ENCODE results near the gene ODC1.

DNA sequence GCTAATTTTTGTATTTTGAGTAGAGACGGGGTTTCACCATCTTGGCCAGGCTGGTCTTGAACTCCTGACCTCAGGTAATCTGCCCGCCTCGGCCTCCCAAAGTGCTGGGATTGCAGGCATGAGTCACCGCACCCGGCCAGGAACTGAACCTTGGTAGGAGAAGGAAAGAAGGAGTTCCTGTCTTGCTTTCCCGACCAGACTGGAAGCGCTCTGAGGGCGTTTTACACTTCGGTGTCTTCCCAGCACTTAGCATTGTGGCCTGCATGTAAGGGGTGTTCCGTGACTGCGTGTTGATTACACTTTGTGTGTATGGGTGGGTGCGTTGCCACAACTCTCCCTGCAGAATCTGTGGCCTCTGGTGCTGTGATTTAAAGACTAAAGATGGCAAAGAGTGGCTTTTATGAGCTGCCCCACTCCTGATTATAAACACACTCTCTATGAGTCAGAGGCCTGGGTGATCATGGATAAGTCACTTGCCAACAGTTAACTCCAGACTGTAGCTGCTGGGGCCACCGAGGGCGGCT, 46.0 kb downstream of the ODC1 start:
- TF ChIP-seq, protein P1, sequence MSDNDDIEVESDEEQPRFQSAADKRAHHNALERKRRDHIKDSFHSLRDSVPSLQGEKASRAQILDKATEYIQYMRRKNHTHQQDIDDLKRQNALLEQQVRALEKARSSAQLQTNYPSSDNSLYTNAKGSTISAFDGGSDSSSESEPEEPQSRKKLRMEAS (CRISPR knock-in tag; IDR thresholded peaks at IDR 0.05) = no peak
- TF ChIP-seq, protein P2, sequence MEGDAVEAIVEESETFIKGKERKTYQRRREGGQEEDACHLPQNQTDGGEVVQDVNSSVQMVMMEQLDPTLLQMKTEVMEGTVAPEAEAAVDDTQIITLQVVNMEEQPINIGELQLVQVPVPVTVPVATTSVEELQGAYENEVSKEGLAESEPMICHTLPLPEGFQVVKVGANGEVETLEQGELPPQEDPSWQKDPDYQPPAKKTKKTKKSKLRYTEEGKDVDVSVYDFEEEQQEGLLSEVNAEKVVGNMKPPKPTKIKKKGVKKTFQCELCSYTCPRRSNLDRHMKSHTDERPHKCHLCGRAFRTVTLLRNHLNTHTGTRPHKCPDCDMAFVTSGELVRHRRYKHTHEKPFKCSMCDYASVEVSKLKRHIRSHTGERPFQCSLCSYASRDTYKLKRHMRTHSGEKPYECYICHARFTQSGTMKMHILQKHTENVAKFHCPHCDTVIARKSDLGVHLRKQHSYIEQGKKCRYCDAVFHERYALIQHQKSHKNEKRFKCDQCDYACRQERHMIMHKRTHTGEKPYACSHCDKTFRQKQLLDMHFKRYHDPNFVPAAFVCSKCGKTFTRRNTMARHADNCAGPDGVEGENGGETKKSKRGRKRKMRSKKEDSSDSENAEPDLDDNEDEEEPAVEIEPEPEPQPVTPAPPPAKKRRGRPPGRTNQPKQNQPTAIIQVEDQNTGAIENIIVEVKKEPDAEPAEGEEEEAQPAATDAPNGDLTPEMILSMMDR (IDR thresholded peaks at IDR 0.05) = no peak
- no peak for TF ChIP-seq KAT7 (CRISPR knock-in tag; IDR thresholded peaks at IDR 0.05; ENCODE audit: borderline replicate concordance)
- TF ChIP-seq, protein P3, sequence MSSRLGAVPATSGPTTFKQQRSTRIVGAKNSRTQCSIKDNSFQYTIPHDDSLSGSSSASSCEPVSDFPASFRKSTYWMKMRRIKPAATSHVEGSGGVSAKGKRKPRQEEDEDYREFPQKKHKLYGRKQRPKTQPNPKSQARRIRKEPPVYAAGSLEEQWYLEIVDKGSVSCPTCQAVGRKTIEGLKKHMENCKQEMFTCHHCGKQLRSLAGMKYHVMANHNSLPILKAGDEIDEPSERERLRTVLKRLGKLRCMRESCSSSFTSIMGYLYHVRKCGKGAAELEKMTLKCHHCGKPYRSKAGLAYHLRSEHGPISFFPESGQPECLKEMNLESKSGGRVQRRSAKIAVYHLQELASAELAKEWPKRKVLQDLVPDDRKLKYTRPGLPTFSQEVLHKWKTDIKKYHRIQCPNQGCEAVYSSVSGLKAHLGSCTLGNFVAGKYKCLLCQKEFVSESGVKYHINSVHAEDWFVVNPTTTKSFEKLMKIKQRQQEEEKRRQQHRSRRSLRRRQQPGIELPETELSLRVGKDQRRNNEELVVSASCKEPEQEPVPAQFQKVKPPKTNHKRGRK (CRISPR knock-in tag; IDR thresholded peaks at IDR 0.05; ENCODE audit: borderline replicate concordance) = no peak
- TF ChIP-seq, protein P4, sequence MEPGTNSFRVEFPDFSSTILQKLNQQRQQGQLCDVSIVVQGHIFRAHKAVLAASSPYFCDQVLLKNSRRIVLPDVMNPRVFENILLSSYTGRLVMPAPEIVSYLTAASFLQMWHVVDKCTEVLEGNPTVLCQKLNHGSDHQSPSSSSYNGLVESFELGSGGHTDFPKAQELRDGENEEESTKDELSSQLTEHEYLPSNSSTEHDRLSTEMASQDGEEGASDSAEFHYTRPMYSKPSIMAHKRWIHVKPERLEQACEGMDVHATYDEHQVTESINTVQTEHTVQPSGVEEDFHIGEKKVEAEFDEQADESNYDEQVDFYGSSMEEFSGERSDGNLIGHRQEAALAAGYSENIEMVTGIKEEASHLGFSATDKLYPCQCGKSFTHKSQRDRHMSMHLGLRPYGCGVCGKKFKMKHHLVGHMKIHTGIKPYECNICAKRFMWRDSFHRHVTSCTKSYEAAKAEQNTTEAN (CRISPR knock-in tag; IDR thresholded peaks at IDR 0.05) = no peak
- TF ChIP-seq, protein P5, sequence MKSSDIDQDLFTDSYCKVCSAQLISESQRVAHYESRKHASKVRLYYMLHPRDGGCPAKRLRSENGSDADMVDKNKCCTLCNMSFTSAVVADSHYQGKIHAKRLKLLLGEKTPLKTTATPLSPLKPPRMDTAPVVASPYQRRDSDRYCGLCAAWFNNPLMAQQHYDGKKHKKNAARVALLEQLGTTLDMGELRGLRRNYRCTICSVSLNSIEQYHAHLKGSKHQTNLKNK (CRISPR knock-in tag; IDR thresholded peaks at IDR 0.05) = no peak
